HG03558 (cell line): ENCODE measurements around the gene ITGB6.
"Not testable (repeated sequence)": the region's sequence is repeated elsewhere in the genome, so short reads cannot be mapped to it uniquely, and the experiment has no call there.

ENCODE experiments used
- ATAC-seq: cut with Tn5 transposase; IDR thresholded peaks from one replicate; pipeline ENCODE4 v1.9.1; 2021; ENCODE audit warnings: moderate number of reproducible peaks; ENCODE audit not compliant: unreplicated experiment; ENCODE audit errors: extremely low read depth

The ITGB6 gene

DNA sequence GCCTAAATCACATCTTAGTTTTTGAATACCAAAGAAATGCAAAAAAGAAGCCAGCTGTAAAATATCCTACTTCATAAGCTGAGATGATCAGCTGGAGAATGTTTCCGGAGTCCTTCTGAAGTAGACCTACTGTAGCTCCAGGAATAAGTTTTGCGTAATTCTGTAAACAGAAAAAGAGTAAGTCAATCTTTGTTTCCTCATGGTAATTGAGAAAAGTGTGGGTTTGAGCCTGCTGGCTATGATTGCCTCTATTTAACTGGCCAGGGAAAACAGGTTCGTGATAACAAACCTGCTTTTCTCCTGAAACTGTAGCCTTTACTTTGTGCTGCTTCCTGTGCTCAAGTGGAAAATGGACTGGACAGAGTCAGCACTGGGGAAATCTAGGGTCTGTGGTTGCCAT lies 58.2 kb downstream of the ITGB6 start:
- no peak for ATAC-seq

DNA sequence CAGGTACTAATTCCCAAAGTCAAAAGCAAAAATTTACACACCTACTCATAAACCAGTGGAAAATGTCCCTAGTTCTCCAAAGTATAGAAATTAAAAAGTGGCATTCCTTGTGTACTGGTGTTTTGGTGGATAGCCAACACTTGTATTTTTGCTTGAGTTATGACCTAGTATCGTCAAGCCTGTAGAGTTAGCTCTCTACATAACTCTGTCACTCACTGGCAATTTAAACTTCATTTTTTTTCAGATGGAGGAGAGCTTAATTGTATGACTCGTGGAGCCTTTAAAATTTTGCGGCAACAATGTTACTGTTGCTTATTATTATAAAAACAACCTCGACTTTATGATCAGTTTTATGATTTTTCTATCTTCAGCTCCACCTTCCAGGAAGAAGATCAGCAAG lies 58.7 kb downstream of the ITGB6 start:
- no peak for ATAC-seq

DNA sequence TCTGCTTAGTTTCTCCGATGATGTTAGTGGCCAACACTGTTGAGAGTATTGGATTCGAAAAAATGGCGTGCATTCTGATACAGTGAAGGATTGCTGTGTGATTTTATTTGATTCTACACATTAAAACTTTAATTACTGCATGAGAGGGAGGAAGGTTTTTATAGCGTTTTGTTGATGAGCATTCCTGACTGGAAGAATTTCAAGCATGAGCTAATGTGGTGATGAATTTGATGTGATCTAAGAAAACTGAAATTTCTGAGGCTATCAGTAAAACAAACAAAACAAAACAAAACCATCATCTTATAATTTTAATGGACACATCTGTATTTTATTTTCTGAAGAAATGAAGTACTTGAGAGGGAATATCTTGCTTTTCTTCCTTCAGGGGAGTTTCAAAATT lies 59.6 kb downstream of the ITGB6 start:
- ATAC-seq = no peak

DNA sequence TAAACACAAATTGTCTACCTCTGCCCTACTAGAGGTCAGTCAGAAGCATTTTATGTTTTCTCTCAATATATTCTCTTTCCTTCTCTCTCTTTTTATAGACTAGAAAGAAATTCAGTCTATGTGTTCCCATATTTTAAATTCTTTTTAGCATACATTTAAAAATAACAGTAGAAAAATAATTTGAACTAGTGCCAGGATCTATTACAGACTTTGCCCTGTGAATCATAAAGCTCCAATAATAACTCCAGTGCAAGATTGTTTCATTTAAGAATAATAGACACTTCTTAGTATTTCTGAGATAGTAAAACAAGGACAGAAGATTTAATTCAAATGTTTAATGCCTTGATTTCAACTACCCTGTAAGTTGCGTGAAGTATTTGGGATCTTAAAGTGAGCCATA lies 60.1 kb downstream of the ITGB6 start:
- ATAC-seq = no peak

DNA sequence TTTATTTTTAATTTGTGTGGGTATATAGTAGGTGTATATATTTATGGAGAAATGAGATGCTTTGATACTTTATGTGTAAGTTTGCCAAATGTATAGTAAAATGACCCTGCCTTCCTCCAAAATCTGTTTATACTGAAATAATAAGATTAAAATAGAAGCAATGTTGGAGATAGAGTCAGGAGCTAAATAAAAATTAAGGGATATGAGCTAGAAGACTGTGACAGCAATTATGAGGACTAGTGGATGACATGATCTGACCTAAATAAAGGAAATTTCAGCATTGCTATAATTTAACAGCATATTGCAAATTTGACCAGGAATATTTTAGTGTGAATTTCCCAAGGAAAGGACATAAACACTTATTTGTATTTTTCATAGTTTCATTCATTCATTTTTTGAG lies 60.7 kb downstream of the ITGB6 start:
- no peak for ATAC-seq

DNA sequence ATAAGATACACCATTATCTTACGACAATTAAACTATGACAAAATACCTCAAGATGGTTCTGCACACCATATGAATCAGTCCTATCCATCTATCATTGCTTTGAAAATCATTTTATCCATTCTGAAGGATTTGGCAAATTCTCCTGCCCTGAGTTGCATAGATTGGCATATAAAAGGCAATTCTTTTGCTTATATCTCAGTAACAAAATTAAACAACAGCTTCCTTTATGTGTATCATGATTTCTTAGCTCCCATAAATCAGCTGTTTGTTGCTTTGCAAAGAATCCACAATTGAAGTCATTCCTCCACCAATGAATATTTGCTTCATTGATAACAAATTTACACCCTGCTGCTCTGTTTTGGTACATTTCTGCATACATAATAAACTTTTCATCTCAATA lies 61.7 kb downstream of the ITGB6 start:
- ATAC-seq = no peak

DNA sequence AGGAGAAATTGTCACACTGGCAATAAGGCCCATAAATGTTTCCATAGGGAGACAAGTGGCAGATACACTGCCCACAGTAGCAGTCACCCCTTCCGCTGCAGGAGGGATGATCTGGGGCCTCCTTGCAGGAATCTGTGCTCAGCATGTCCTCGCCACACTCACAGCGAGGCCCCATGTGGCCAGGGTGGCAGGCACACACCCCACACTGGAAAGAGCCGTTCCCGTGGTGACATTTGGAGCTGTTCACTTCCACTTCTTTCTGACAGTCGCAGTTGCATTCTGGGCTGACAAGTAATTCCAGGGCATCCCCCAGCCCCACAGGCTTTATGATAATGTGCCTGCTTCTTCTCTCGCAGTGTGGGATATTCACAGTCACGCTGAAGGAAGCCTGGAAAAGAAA lies 62.6 kb downstream of the ITGB6 start:
- ATAC-seq = no peak

DNA sequence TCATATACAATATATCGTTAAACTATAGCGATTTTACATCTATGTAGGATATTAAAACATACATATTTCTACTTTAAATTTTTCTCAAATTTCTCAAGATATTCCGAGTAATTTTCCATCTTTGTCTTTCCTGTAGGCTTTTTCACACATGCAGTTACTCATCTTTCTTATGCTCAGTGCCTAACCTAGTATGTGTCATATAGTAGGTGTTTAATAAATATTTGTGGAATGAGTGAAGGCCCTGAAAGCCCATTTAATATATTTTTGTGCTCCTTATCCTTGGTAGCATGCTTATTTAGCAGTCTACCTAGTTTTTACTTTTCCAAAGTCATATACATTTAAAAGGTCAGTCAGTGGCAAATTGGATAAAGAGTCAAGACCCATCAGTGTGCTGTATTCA lies 67.3 kb downstream of the ITGB6 start:
- ATAC-seq = no peak

DNA sequence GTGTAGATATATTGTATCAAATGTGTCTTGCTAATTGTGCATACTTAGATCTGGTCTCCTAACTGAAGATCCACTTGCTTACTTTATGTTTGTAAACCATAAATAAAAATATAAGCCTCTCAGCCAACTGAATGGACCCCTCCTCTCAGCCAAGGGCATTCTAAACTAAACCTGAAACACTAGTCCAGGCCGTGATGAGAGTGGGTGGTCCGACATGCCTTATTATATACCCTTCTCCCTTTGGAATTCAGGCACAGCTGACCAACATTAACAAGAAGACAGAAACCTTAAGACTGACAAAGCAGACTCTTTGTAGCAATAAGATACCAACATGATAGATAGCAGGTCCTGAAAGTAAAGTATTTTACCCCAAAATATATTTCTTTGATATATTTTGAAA lies 73.3 kb downstream of the ITGB6 start:
- no peak for ATAC-seq

DNA sequence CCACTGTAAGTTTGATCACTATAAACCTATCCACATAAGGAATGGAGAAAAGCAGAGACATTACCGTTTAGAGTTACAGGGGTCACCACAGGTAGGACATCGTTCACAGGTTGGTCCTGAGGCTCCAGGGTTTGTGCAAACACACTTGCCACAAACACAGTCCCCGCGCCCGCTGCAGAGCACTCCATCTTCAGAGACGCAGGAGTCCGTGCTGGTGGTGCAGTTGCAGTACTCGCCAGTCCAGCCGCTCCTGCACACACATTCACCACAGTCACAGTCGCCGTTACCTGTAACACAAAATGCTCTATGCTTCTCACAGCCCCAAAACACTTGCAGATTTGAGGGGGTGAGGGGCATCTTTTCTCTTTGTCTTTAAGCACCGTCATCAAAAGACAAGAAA lies 73.8 kb downstream of the ITGB6 start:
- ATAC-seq = no peak

DNA sequence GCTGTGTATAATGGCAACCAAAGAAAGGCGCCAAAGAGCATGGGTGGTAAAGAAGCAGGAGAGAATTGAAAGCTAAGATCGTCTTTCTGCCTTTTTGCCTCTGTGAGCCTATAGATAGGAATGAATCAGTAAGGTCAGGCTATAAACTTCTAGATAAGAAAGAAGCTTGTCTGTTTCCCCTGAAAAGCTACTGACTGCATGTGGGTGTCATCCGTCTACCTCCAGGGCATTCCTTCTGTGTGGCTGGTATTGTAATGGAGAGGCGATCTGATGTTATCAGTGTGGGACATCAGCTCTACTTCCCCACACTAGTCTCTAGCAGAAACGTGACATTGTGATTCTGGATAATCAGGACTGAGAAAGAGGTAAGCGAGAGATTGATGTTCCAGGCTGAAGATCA lies 74.2 kb downstream of the ITGB6 start:
- no peak for ATAC-seq

DNA sequence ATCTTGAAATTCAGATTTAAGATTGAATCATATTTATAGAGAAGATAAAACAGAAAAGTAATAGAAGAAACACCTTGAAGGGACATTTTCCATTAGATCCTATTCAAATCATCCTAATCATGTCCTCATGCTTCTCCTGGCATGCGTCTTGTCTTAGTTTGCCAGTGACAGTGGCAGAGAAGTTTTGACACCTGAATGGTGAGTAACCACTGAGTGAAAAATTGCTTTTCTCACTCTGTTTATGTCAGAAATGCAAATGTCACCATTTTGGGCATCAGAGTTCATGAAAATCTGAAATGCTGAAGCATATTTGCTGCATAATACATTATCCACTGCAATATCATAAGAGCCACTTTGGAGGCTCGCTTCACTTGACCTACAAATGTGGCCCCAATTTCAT lies 74.7 kb downstream of the ITGB6 start:
- no peak for ATAC-seq

DNA sequence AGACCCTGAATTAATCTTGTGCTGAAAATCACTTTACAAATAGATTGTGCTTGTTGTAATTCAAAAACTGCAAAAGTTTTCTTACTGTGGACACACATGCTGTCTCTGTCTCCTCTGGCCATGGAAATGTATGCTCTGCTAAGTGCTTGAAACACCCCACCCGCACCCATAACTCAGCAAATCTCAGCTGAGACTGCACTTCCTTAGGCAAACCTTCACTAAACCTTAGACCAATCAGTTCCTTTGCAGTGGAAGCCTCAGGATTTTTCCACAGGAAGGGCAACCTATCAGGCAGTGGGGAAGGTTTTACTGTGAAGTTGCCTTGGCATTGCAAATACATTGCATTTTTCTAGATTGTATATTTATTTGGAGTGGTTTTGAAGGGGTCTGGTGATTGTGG lies 75.5 kb downstream of the ITGB6 start:
- no peak for ATAC-seq

DNA sequence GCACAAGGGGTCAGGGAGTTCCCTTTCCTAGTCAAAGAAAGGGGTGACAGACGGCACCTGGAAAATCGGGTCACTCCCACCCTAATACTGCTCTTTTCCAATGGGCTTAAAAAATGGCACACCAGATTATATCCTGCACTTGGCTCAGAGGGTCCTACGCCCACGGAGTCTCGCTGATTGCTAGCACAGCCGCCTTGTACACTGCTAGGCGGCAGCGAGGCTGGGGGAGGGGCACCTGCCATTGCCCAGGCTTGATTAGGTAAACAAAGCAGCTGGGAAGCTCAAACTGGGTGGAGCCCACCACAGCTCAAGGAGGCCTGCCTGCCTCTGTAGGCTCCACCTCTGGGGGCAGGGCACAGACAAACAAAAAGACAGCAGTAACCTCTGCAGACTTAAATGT lies 85.4 kb downstream of the ITGB6 start:
- not testable (repeated sequence) for ATAC-seq

DNA sequence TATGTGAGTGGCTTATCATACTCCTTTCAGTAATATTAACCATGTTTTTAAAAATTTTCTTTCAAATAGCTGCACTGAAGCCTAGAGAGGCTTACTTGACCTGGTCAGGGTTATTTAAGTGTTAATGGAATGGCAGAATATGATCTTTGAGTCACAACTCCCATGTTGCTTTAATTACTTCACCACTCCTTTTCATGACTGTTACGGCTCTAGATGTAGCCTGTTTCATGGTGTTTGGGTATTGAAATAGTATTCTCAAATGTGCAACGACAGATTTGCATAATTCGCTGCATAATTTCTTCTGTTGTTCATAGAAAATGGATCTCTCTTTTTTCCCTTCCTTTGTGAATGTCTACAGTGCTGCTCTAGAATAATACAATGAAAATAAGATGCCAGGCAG lies 86.1 kb downstream of the ITGB6 start:
- ATAC-seq = no peak

DNA sequence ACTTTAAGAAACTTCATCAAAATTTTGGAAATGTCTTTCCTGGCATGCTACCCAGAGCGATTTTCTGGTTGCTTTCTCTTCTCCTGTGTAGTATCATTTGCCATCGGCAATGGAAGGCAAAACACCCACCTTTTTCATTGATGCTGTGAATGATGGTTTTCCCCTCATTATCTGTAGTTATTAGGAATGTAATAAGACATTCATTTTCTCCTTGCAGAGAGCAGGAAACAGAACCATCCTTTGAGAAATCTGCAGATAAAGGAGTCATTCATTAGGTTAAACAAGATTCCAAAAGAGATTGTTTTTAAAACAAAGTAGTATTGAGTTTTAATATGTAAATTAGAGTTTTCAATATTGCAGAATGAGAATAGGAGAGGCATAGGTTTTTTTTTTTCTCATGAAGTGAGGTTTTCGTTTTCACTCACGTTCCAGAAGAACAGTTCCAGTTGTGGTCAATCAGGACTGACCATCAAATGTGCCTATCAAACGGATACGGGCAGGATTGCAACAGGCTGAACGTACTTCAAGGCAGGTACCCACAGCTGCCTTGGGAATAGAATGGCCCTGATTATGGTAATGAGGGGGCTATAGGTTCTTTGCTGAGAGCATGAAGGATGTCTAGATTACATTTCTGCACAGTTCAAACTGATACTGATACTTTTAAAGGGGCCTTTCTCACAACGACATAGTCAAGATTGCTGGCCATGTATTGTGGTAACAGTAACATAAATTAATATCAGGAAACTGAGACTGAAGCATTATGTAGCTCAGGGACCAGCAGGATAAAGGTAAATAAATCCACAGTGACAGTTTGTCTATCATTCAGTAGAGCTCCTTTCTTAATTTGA lies 87.9 kb downstream of the ITGB6 start:
- no peak for ATAC-seq

DNA sequence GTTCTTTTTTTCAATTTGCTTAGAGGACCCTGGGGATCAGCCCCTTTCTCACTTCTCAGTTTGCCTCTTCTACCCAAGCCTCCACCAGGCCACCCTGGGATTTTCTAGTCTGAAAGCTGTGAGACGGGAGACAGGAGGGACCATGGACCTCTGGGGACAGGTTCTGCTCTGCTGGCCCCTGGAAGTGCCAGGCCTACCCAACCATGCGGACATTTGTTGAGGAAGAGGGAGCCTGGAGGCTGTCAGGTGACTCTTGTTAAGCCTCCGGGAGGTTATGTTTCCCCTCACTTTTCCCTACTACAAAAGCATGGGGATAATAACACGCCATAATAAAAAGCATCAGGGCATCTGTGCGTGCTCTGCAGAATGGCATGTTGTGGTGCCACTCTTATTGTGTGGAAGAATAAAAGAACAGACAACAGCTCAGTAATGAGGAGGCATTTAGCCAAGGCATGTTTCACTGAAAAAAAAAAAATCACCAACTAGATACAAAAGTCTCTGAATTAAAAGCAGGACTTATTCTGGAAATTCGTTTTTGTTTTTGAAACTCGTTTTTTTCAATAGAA lies 89.3 kb downstream of the ITGB6 start:
- no peak for ATAC-seq

DNA sequence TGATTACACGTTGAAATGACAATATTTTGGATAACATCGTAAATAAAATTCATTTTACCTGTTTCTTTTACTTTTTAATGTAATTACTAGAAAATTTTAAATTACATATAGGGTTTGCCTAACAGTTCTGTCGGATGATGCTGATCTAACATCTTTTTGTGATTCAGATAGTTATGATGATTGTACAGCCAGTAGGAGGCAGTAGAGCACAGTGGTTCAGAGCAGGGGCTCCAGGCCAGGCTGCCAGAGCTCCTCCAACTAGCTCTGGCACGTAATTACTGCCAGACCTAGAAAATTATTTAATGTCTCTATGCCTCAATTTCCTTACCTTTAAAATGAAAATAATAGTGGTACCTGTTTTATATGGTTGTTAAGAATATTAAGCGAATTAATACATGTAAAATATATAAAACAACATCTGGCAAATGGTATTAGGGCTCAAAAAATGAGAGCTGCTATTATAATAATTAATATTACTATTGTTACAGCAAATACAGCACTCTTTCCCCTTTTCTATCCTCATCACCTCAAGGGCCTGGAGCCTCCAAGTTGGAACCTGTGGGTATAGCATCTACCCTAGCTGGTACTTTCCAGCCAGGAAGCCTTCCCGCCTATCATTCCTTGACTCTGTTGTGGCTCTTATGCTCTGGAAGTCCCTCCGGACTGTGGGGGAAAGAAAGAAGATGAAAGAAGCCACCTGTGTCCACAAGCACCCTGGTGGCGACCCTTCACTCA lies 90.0 kb downstream of the ITGB6 start:
- no peak for ATAC-seq

DNA sequence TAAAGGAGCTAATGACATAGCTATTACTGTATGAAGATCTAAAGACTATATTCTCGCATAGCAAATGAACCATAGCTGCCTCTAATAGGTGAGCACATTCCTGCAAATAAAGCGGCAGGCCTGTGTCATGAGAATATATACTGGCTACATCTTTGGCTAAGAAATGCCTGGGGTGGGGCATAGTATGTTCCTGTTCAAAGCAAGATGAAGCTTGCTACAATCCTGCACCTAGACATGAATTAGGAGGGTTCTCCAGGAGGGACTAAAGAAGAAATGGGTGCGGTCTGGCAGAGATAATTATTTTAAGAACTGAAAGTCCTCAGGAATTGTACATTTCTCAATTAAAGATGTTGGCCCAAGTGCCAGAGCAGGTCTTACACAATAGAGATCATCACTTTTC lies 90.8 kb downstream of the ITGB6 start:
- ATAC-seq = no peak

DNA sequence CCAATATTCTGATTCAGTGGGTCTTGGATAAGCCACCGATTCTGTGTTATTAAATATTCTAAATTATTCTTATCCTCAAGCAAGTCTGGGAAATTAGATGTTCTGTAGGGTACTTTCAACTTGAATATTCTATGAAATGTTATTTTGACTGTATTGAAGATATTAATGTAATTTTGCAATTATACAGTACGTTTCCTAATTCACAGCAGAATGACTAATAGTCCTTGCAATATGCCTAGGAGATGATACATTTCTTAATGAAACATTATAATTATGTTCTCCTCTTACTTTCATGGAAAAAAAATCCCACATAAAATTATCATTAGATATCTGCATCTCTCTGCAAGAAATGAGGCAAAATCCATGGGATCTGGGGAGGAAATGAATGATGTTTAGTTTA lies 91.4 kb downstream of the ITGB6 start:
- no peak for ATAC-seq

DNA sequence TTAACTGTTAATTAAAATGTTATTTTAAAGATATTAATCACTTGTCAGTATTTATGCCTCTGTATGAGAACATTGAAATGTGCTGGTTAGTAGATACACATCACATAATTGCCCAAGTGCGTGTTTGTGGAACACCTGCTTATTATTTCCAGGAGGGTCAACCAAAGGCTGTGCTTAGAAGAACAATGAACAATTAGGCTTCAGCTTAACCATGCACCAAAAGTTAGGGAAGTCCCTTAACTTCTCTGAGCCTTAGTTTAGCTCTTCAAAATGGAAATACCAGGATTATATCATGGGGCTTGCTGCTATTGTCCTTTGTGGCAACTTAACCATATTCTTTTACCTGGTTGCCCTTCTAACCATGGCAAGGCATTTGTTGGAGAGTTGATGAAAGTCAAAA lies 94.7 kb downstream of the ITGB6 start:
- no peak for ATAC-seq

DNA sequence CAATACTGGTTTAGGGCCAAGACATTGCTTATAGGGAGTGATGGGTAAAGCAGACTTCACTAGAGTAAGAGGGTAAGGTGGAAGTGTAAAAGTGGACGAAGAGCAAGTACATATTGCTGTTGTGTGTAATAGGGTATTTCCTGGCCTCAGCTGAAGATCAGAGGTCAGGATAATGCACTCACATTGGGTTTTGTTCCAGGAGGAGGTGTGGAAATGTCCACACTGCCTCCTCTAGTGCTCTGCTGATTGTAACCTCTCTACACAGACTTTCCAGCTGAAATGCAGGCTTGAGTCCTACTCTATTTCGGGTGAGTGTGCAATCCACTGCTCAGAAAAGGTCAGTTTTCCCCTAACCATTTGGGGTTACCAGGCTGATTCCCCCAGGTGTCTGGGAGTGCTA lies 96.0 kb downstream of the ITGB6 start:
- no peak for ATAC-seq
